Measurements from ENCODE around the gene KIFAP3.
"Not testable (repeated sequence)": the region's sequence is repeated elsewhere in the genome, so short reads cannot be mapped to it uniquely, and the experiment has no call there.

Gene KIFAP3

DNA sequence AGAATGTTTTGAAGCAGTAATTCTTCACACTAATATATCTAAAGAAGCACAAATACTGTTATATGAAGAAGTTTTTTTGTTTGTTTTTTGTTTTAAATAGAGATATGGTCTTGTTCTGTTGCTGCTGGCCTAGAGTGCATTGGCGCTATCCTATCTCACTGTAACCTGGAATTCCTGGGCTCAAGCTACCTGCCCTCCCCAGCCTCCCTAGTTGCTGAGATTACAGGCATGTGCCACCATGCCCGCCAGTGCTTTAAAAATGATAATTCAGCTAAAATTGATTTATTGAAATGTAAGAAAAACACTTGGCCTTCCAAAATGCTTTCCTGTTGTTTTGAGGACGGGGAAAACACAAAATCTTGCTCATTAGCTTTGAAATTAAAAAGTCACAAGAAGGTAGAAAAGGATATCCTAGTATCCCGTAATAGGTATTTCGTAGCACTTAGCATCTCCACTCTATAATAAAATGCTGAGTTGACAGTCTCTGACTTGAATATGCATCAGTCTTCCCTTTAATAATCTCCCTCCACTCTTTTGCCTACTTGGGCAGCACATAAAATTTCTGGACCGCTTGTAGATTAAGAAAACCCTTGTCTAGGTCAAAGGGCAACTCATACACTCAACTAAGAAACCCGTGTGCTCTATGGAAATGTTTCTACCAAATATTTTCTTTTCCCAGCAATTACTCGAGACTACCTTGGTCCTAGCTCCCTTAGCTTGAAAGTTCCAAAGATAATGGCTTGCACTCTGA is 182.1 kb downstream of the KIFAP3 start:
- no peak for DNase-seq (ENCODE audit: extremely low read depth in 1 of 2, low read depth in 1 of 2)

DNA sequence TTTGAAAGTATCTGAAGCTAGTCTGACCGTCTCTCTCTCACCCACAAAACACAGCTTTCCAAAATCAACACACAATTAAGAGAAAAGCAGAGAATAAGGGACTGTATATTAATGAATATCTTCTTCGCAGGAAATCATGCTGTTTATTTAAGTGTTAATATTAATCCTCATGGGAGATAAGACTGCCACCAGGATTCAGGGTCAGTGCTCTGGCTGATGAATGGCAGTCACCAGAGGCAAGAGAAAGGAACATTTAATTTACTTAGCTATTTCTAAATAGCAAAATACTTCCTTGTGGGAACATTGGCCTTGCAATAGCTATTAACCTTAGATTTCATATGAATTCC is 183.0 kb downstream of the KIFAP3 start:
- DNase-seq (ENCODE audit: extremely low read depth in 1 of 2, low read depth in 1 of 2) = no peak

DNA sequence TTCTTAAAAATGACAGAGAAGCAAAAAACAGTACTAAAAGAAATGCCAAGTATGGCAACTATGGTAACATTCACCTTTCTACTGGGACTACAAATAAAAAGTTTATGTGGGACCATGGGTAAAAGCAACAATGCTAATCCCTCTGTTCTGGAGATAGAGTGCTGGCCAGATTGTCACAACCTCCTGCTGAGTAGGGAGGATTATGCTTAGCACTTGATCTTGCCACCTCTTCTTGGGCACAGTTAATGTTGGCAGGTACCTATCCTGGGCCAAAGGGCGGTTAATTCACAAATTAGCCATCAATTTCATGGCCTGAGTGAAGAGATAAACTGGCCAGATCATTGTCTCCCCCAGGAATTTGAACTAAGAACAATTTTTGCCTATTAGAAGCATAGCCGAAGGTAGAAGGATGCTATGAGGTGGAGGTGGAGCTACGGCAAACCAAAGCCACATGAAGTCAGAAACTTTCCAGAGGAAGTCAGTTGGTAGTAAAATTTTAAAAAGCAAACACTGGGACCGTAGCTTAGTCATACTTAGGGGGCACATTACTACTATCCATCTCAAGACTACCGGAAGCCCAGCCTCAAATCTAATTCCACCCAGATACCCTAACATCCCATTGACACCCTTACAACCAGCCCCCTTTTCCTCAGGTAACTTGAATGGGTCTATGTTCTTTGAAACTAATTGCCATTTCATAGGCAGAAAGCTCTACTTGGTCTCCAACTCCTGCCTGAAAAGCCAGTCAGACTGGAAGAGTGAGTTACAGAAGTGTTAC is 183.5 kb downstream of the KIFAP3 start:
- peak in 1 of 2 donors; percentile 20 for DNase-seq (ENCODE audit: extremely low read depth in 1 of 2, low read depth in 1 of 2)

DNA sequence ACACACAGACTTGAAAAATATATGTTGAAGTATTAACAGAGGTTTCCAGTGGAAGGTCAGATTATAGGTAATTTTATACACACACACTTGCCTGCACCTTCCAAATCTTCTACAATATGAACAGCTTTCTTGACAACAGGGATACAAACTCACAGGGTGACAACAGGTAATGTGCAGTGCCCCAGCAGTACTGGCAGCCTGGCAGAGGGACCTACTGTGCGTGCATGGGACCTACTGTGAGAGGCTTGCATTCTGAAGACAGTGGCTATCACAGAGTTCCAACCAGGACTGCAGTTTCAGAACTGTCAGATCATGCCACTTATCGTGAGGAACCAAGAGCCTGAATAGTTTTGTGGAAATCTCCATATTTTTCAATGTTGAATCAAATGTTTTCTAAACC is 184.6 kb downstream of the KIFAP3 start:
- no peak for DNase-seq (ENCODE audit: extremely low read depth in 1 of 2, low read depth in 1 of 2)

DNA sequence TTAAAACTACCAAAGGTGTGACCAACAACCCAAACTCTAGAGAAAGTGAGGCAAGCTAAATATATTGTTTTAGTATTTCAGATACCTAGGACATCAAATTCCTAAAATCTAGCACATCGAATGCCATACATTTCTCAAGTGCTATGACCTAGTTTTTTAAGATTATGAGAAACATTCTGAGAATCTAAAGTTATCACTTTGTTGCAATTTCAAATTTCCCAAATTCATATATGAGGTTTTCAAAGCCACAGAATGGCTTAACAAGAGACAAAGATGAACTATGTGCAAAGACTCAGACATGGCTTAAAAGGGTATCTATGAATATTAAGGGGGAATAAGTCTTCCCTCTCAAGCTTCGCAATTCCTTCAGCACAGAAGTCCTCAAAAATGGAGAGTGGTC is 187.6 kb downstream of the KIFAP3 start:
- no peak for DNase-seq (ENCODE audit: extremely low read depth in 1 of 2, low read depth in 1 of 2)

DNA sequence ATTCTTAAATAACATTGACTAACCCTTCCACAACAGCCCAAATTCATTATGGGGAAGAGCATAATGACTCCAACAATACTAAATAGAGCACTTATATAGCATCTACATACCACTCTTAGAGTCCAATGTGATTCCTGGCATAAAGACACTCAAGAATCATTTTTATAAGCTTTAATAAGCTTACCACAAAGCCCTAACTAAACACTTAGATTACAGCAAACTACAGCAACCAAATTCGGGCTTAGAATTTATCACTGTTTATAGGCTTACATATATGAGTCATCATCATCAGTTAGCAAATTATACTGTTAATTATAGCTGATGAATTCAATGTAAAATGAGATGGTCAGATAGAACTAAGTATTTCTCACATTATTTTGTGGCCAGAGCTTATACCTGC is 188.1 kb downstream of the KIFAP3 start:
- DNase-seq (ENCODE audit: extremely low read depth in 1 of 2, low read depth in 1 of 2) = no peak

DNA sequence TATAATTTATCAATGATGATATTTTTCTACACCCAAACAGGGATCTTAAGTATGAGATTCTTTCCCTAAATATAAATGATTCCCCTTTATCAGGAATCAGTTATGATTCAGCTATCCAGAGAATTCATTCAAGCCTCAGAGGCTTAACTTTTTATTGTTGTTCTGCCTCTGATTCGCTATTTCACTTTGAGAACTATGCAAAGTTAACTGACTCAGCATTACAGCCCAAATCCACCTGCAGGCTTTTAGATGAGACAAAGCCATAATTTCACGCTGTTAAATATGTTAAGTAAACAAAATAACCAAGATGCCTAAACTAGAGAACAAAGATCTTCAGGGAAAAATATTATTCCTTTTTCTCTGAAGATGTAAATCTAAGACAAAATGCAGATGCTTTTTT is 189.3 kb downstream of the KIFAP3 start:
- DNase-seq (ENCODE audit: extremely low read depth in 1 of 2, low read depth in 1 of 2) = no peak

DNA sequence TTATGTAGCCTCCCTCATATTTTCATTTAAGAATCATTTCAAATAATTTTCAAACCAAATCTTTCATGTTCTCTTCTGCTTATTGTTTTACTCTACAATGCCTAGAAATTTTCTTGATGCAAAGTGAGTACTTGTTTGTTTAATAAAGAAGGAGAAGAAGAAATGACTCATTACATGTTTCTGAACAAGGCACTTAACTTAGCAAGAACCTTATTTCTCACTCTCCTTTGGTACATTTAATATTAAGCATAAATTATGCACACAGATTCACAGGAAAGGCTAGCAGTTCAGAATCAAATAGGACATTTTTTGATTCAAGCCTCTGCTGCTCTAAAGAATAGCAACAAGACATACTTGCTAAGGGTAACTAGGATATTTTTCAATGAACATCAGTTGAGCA is 189.9 kb downstream of the KIFAP3 start:
- no peak for DNase-seq (ENCODE audit: extremely low read depth in 1 of 2, low read depth in 1 of 2)

DNA sequence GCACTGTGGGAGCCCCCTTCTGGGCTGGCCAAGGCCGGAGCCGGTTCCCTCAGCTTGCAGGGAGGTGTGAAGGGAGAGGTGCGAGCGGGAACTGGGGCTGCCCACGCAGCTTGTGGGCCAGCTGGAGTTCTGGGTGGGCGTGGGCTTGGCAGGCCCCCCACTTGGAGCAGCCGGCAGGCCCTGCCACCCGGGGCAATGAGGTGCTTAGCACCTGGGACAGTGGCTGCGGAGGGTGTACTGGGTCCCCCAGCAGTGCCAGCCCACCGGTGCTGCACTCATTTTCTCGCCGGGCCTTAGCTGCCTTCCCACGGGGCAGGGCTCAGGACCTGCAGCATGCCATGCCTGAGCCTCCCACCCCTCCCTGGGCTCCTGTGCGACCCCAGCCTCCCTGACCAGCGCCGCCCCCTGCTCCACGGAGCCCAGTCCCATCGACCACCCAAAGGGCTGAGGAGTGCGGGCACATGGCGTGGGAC is 192.4 kb downstream of the KIFAP3 start:
- no peak for DNase-seq (ENCODE audit: extremely low read depth in 1 of 2, low read depth in 1 of 2)

DNA sequence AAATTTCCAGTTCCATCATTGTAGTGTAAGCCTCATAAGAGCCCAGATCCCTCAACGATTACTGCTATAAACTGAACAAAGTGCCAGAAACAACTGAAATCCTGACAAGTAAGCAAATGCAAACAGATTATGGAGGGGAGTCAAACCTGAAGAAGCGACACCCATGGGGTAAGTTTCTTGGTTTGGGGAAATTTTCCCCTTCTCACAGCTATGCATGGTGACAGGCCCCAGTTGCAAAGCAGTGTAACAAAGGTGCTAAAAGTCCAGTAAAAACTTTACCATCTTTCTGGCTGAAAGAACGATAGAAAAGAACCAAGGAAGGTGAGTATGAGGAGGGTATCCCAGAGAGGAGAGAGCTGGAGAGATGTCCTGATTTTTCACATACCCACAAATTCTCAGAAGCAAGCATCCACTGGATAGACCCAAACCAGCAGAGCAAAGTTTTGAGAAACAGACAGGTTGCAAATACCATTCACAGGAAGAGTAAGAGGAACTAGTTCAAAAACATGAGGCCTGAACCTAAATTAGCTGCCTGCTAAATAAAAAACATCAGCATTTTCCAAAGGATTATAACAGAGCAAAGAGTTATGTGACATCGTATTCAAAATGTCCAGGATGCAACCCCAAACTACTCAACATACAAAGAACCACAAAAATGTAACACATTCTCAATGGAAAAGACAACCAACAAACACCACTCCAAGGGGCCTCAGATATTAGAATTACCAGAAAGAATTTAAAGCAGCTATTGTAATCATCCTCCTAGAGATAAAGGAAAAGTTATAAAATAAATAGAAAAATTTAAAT is 195.3 kb downstream of the KIFAP3 start:
- no peak for DNase-seq (ENCODE audit: extremely low read depth in 1 of 2, low read depth in 1 of 2)

DNA sequence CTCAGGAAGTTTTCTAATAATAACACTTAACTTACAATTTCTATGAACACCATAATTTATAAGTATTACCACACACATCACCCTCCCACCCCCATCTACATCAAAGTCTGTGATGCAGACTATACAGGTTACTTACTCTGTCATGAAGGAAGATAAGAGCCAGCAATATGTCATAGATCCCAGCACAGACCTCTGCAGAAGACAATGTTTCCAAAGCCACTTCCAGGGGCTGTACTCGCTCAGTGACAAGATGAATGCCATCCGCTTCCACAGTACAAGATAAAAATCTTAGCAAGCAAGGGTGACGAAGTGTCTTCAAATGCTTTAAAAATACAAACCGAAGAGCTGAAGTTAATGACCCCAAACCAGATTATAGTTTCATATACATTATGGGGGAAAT is 196.0 kb downstream of the KIFAP3 start:
- DNase-seq (ENCODE audit: extremely low read depth in 1 of 2, low read depth in 1 of 2) = no peak

DNA sequence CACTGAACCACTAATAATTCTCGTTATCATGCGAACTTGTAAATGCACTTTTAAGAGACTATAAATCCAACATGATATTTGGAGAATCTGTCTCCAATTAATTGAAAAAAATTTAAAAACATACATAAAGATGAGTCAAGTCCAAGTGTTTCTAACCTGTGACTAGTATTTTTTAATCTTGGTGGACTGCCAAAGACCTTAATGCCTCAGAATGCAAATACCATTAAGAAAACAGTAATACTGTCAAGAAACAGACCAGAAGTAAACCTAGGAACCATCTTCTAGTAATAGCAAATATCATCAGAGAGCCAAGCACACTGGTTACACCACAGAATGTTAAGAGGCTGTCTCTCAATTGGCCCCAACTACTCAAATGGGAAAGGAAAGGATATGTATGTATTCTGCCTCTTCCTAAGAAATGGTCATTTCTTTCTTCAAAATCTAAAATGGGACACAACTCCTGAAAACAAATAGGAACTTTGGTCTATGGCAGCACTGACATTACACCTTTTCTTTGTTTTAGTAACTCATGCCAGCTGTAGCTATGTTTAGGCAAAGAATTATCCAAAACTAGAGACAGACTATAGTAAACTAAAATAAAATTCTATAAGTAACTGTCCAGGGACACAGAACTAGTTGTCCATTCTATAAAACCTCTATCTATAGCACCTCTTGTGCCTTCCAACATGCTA is 196.5 kb downstream of the KIFAP3 start:
- no peak for DNase-seq (ENCODE audit: extremely low read depth in 1 of 2, low read depth in 1 of 2)

DNA sequence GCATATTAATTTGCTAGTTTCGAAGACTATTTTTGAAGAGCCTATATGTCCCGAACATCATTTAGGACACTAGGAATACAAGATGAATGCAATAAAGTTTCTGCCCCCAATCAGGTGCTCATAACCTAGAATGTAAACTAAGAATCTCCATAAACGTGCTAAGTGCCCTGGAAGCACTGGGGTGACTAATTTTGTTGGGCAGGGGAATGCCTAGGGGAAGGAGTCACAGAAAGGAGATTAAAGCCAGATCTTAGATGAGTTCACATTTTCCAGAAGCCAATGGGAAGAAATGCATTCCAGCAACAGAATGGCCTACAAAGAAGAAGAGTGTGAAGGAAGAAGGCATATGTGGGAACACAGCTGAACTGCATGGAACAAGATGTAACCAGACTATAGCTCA is 200.3 kb downstream of the KIFAP3 start:
- DNase-seq (ENCODE audit: extremely low read depth in 1 of 2, low read depth in 1 of 2) = no peak

DNA sequence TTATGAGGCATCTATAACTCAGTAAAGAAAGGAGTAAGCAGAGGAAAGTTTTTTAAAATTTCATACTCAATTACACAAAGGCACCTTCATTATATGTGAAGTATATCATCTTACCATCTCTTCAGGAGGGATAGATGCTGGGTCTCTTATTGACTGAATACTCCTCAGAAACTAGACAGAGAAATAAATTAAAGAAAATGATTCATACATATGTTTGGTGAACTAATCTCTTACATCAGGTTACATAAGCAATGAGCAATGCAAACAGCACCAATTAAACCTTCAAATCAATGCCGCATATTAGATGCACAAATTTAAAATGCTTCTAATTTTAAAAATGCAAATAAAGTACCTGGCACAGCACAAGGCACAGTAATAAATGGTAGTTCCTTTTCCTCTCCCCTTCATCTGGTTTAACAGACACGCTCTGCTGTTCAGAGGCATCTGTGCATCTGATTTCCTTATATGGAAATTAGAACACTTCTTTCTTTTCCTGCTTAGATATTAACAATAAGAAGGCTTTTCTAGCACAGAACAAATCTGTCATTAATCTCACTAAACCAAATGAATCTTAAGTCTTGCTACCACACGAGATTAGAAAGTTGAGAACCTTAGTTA is 200.8 kb downstream of the KIFAP3 start:
- no peak for DNase-seq (ENCODE audit: extremely low read depth in 1 of 2, low read depth in 1 of 2)

DNA sequence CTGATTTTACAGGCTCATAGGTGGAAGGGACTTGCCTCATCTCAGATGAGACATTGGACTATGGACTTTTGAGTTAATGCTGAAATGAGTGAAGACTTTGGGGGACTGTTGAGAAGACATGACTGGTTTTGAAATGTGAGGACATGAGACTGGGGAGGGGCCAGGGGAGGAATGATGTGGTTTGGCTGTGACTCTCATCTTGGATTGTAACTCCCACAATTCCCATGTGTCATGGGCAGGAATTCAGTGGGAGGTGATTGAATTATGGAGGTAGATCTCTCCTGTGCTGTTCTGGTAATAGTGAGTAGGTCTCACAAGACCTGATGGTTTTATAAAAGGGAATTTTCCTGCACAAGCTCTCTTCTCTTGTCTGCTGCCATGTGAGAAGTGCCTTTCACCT is 201.6 kb downstream of the KIFAP3 start:
- DNase-seq (ENCODE audit: extremely low read depth in 1 of 2, low read depth in 1 of 2) = no peak

DNA sequence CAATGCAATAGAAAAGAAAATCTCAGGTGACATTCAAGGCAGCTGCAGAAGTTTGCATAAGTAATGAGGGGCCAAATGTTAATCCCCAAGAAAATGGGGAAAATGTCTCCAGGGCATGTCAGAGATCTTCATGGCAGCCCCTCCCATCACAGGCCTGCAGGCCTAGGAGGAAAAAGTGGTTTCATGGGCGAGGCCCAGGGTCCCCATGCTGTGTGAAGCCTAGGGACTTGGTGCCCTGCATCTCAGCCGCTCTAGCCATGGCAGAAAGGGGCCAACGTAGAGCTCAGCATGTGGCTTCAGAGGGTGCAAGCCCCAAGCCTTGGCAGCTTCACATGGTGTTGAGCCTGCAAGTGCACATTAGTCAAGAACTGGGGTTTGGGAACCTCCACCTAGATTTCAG is 202.5 kb downstream of the KIFAP3 start:
- DNase-seq (ENCODE audit: extremely low read depth in 1 of 2, low read depth in 1 of 2) = not testable (repeated sequence)

Measured in stimulated activated CD8-positive, alpha-beta memory T cell treated with anti-CD3 and anti-CD28 coated beads, Interleukin-7, amount 100 ng/mL, for 48 hours (primary cell).